ENCODE data around the gene FLT4. TPM values are rescaled to one million over a fixed set of nuclear protein-coding genes. Genes with fewer than 3 reads are reported as not detected.
A peak's percentile ranks its signal among the peaks of the same experiment; 100 is the strongest.
"Not testable (repeated sequence)": the region's sequence is repeated elsewhere in the genome, so short reads cannot be mapped to it uniquely, and the experiment has no call there.

FLT4 gene
- total RNA-seq, 1 experiment from 2014 or later = 6.3 TPM

DNA sequence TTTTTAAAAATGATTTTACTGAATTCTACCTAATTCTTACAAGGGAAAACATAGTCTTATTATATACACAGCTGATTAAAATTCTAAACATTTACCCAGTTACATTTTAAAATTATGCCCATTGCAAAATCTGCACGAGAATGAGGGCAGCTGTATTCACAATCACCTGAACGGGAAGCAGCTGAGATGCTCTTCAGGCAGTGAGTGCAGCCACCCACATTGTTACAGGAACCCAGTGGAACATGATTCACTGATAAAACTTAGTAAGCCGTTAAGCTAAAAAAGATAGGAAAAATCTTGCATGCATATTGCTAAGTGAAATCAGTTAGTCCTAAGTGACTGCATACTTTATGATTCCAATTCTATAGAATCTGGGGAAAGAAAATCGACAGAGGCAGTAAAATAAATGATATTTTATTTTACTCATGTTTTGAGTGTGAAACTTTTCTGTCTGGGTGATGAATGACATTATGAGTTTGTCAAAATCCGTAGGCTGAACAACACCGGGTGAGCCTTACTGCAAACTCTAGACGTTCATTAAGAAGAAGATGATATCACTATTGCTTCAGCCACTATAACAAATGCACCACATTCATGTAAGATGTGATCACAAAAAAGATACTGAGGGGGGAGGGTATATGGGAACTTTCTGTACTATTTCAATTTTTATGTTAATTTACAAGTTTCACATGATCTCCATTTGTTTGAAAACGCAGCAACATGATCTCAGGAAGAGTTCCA lies 39.1 kb upstream of the FLT4 start:
- Histone ChIP-seq H3K79me1 (ENCODE audit: insufficient read depth, low read depth, low read length, poor library complexity, severe bottlenecking) (no peaks in the 10 kb centered on the region), H2BK15ac (ENCODE audit: low read depth, low read length) (no peak overlapping the region), H3K9me3 (ENCODE audit: control insufficient read depth, low read depth, low read length) (no peaks in the 10 kb centered on the region), H2BK20ac (ENCODE audit: low read depth, low read length, poor library complexity, severe bottlenecking) (no peak overlapping the region), H4K91ac (ENCODE audit: insufficient read length, low read depth, low read length) (no peak overlapping the region), H3K56ac (ENCODE audit: insufficient read length, low read depth, low read length) (no peak overlapping the region), H4K20me1 (ENCODE audit: control insufficient read depth, insufficient read depth, insufficient read length) (no peaks in the 10 kb centered on the region), H4K5ac (ENCODE audit: insufficient read length, low read depth, low read length) (no peak overlapping the region), H3K9ac (ENCODE audit: extremely low read depth, insufficient read length, low read length) (no peak overlapping the region), H2AK5ac (ENCODE audit: insufficient read length, low read length) (no peak overlapping the region), H2AFZ (ENCODE audit: low read length) (no peak overlapping the region), H3K23me2 (ENCODE audit: insufficient read length, low read depth, low read length, poor library complexity, severe bottlenecking) (no peaks in the 10 kb centered on the region), H3K18ac (ENCODE audit: insufficient read length, low read depth, low read length) (no peak overlapping the region), H3K4ac (ENCODE audit: low read depth, low read length) (no peak overlapping the region), H3T11ph (ENCODE audit: low read length) (no peak overlapping the region), H3K27me3 (ENCODE audit: insufficient read depth, low read length) (no peaks in the 10 kb centered on the region), H2BK12ac (ENCODE audit: insufficient read length, low read depth, low read length) (no peak overlapping the region), H2BK120ac (ENCODE audit: low read depth, low read length, poor library complexity, severe bottlenecking) (no peak overlapping the region), H3K14ac (ENCODE audit: insufficient read depth, low read length) (no peak overlapping the region), H4K8ac (replicated peaks; ENCODE audit: insufficient read length, low read depth, low read length) (no peak overlapping the region), H3K4me1 (ENCODE audit: insufficient read depth, low read length) (peaks cover 5% of the 10 kb centered on the region), H3K79me2 (ENCODE audit: insufficient read depth, low read length) (no peaks in the 10 kb centered on the region), H3K23ac (ENCODE audit: insufficient read length, low read depth, low read length) (no peak overlapping the region), H3K27ac (ENCODE audit: insufficient read length, low read depth, low read length) (no peak overlapping the region), H2BK5ac (ENCODE audit: insufficient read length, low read length) (no peak overlapping the region), H3K4me2 (ENCODE audit: insufficient read depth, insufficient read length, low read length) (no peak overlapping the region)
- TF ChIP-seq, protein P1, sequence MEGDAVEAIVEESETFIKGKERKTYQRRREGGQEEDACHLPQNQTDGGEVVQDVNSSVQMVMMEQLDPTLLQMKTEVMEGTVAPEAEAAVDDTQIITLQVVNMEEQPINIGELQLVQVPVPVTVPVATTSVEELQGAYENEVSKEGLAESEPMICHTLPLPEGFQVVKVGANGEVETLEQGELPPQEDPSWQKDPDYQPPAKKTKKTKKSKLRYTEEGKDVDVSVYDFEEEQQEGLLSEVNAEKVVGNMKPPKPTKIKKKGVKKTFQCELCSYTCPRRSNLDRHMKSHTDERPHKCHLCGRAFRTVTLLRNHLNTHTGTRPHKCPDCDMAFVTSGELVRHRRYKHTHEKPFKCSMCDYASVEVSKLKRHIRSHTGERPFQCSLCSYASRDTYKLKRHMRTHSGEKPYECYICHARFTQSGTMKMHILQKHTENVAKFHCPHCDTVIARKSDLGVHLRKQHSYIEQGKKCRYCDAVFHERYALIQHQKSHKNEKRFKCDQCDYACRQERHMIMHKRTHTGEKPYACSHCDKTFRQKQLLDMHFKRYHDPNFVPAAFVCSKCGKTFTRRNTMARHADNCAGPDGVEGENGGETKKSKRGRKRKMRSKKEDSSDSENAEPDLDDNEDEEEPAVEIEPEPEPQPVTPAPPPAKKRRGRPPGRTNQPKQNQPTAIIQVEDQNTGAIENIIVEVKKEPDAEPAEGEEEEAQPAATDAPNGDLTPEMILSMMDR (conservative IDR thresholded peaks at IDR 0.05) = no peak
- Mint-ChIP-seq H3K9me3 (no peaks in the 10 kb centered on the region), H3K27ac (no peak overlapping the region; a peak in 1 of 7 replicates), H3K4me1 (peaks cover 15 to 29% of the 10 kb centered on the region in 2 experiments), H3K4me3 (peak overlapping the region in 1 of 2 experiments; percentile 21; a peak in 1 of 5 replicates), H3K36me3 (ENCODE audit: insufficient read depth in 1 of 3, low read depth in 3 of 3) (no peaks in the 10 kb centered on the region), H3K27me3 (ENCODE audit: low read depth) (peaks cover 15% of the 10 kb centered on the region)
- no CpG with 5 or more reads among the region's 8 CpGs for WGBS (ENCODE audit: extremely low coverage, insufficient read length, low lambda C conversion rate)
- DNase-seq = no peak

DNA sequence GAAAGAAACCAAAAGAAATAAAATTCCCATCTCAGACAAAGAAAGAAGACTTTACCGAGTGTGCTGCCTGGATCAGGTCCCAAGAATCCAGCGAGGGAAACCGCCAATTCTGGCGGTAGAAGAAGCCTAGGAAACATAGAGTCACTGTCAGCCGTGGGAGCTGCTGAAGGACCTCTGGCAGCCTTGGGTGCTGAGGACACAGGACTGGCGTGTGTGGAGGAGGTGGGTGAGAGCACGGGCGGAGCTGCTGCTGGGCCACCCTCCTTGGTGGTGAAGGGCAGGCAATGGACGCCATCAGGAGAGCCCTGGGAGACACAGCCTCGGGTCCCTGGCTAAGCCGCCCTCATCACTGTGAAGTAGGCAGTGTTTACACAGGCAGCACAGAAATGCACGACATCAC lies 37.4 kb upstream of the FLT4 start:
- H3K14ac ChIP-seq (ENCODE audit: insufficient read depth, low read length); H4K91ac ChIP-seq (ENCODE audit: insufficient read length, low read depth, low read length); H2BK20ac ChIP-seq (ENCODE audit: low read depth, low read length, poor library complexity, severe bottlenecking); H3T11ph ChIP-seq (ENCODE audit: low read length); H3K27ac Mint-ChIP-seq; H4K8ac ChIP-seq (replicated peaks; ENCODE audit: insufficient read length, low read depth, low read length); H2BK5ac ChIP-seq (ENCODE audit: insufficient read length, low read length); H2AK5ac ChIP-seq (ENCODE audit: insufficient read length, low read length); H2BK12ac ChIP-seq (ENCODE audit: insufficient read length, low read depth, low read length); H3K27ac ChIP-seq (ENCODE audit: insufficient read length, low read depth, low read length); H4K20me1 ChIP-seq (ENCODE audit: control insufficient read depth, insufficient read depth, insufficient read length); H3K36me3 Mint-ChIP-seq (ENCODE audit: insufficient read depth in 1 of 3, low read depth in 3 of 3); H3K79me1 ChIP-seq (ENCODE audit: insufficient read depth, low read depth, low read length, poor library complexity, severe bottlenecking); H2BK15ac ChIP-seq (ENCODE audit: low read depth, low read length); H3K4me1 ChIP-seq (ENCODE audit: insufficient read depth, low read length); H3K79me2 ChIP-seq (ENCODE audit: insufficient read depth, low read length); H3K9me3 ChIP-seq (ENCODE audit: control insufficient read depth, low read depth, low read length); H3K27me3 ChIP-seq (ENCODE audit: insufficient read depth, low read length); H3K9me3 Mint-ChIP-seq; H3K4me2 ChIP-seq (ENCODE audit: insufficient read depth, insufficient read length, low read length); H3K23ac ChIP-seq (ENCODE audit: insufficient read length, low read depth, low read length); DNase-seq; H3K9ac ChIP-seq (ENCODE audit: extremely low read depth, insufficient read length, low read length); H3K4ac ChIP-seq (ENCODE audit: low read depth, low read length); H3K56ac ChIP-seq (ENCODE audit: insufficient read length, low read depth, low read length); H4K5ac ChIP-seq (ENCODE audit: insufficient read length, low read depth, low read length); H3K23me2 ChIP-seq (ENCODE audit: insufficient read length, low read depth, low read length, poor library complexity, severe bottlenecking); H3K4me3 Mint-ChIP-seq; H3K18ac ChIP-seq (ENCODE audit: insufficient read length, low read depth, low read length); H2BK120ac ChIP-seq (ENCODE audit: low read depth, low read length, poor library complexity, severe bottlenecking); H2AFZ ChIP-seq (ENCODE audit: low read length): not testable (repeated sequence)
- WGBS (ENCODE audit: extremely low coverage, insufficient read length, low lambda C conversion rate) = no CpG with 5 or more reads among the region's 12 CpGs
- H3K27me3 Mint-ChIP-seq (ENCODE audit: low read depth) = peaks cover 18% of the 10 kb centered on the region
- H3K4me1 Mint-ChIP-seq = peaks cover 20 to 34% of the 10 kb centered on the region in 2 experiments

All from H9 (cell line).